ENCODE results near the gene STAC3.
A peak's percentile ranks its signal among the peaks of the same experiment; 100 is the strongest.

The STAC3 gene

GRCh38 chr12:57235728-57236131, 15.3 kb downstream of the STAC3 start:
- TF ChIP-seq CTCF (IDR thresholded peaks at IDR 0.05), result no peak
- no peak for DNase-seq (ENCODE audit: low spot score)
- Histone ChIP-seq H3K4me3 (peak overlapping the region; percentile 55), H3K27ac (peak overlapping the region; percentile 58 to 87)

- Histone ChIP-seq H3K4me3 (peak overlapping the region; percentile 55), H3K27ac (peak overlapping the region; percentile 58 to 87)
- no peak for TF ChIP-seq CTCF (IDR thresholded peaks at IDR 0.05)
- DNase-seq (ENCODE audit: low spot score), result peak; percentile 90
These were observed 15.8 kb downstream of the STAC3 start for GRCh38 chr12:57235017-57235727.

- DNase-seq (ENCODE audit: low spot score), result no peak
- TF ChIP-seq CTCF (IDR thresholded peaks at IDR 0.05), result no peak
- H3K27ac ChIP-seq, result peak overlapping the region; percentile 58 to 87
- peak overlapping the region; percentile 55 for H3K4me3 ChIP-seq
These were observed 16.4 kb downstream of the STAC3 start for GRCh38 chr12:57234571-57235016.

- Histone ChIP-seq H3K4me3 (no peak overlapping the region), H3K27ac (peak overlapping the region; percentile 58 to 87)
- DNase-seq (ENCODE audit: low spot score), result no peak
- no peak for TF ChIP-seq CTCF (IDR thresholded peaks at IDR 0.05)
These were observed 16.8 kb downstream of the STAC3 start for GRCh38 chr12:57234233-57234570.

- DNase-seq (ENCODE audit: low spot score), result no peak
- Histone ChIP-seq H3K4me3 (no peak overlapping the region), H3K27ac (peak overlapping the region in 1 of 2 donors; percentile 87)
- no peak for TF ChIP-seq CTCF (IDR thresholded peaks at IDR 0.05)
These were observed 17.4 kb downstream of the STAC3 start for GRCh38 chr12:57233357-57234232.

- TF ChIP-seq CTCF (IDR thresholded peaks at IDR 0.05), result no peak
- DNase-seq (ENCODE audit: low spot score), result no peak
- H3K4me3 ChIP-seq, result no peak overlapping the region
- H3K27ac ChIP-seq, result no peak overlapping the region
These were observed 18.7 kb downstream of the STAC3 start for GRCh38 chr12:57232156-57232756.
